H1 (cell line): ENCODE results near the gene UGT1A6.

ENCODE experiments used
- BRCA1 ChIP-seq: IDR thresholded peaks from 2 replicates; pipeline ENCODE4 v1.6.1; 2012; ENCODE audit warnings: low read depth, low read length, improper control_type of control experiment
- CTCF ChIP-seq, 3 experiments: IDR thresholded peaks; 1 replicate in 2 of 3; 2 replicates in 1 of 3; pipeline versions ENCODE4 v1.5.1 to v1.6.1; 2011; ENCODE audit warnings: low read length in 3 of 3, mild to moderate bottlenecking in 3 of 3, inconsistent platforms in 2 of 3, low read depth in 1 of 3, moderate library complexity in 1 of 3; ENCODE audit not compliant: insufficient read depth in 1 of 3; ENCODE audit errors: control extremely low read depth in 1 of 3
- POLR2A ChIP-seq, 2 experiments: IDR thresholded peaks; 1 replicate in 1 of 2; 2 replicates in 1 of 2; pipeline ENCODE4 v1.6.1; 2011; ENCODE audit warnings: low read depth in 2 of 2, low read length in 2 of 2, mild to moderate bottlenecking in 2 of 2; ENCODE audit errors: control extremely low read depth in 1 of 2
- POLR2AphosphoS5 ChIP-seq: IDR thresholded peaks from 2 replicates; pipeline ENCODE4 v1.6.1; 2011; ENCODE audit warnings: low read depth, low read length
- RAD21 ChIP-seq, 2 experiments: IDR thresholded peaks in 1 of 2; conservative IDR thresholded peaks in 1 of 2; 2 replicates each; pipeline ENCODE4 v1.6.1; 2011; ENCODE audit warnings: low read depth in 2 of 2, low read length in 2 of 2, improper control_type of control experiment in 1 of 2, inconsistent platforms in 1 of 2, mild to moderate bottlenecking in 1 of 2, moderate library complexity in 1 of 2
- TEAD4 ChIP-seq: IDR thresholded peaks from 2 replicates; pipeline ENCODE4 v1.6.1; 2012; ENCODE audit warnings: low read depth, low read length, inconsistent platforms, mixed read lengths
- YY1 ChIP-seq: IDR thresholded peaks from 2 replicates; pipeline ENCODE4 v1.6.1; 2011; ENCODE audit warnings: low read depth, mild to moderate bottlenecking, low read length
- ZNF274 ChIP-seq: IDR thresholded peaks from 2 replicates; pipeline ENCODE4 v1.7.0; 2012; ENCODE audit warnings: low read length, borderline replicate concordance; ENCODE audit errors: extremely low read depth

GRCh38 chr2:233758141-233758540 is 65.5 kb downstream of the UGT1A6 start:
- TF ChIP-seq RAD21 (IDR thresholded peaks at IDR 0.05 in 1 of 2, conservative IDR thresholded peaks at IDR 0.05 in 1 of 2; ENCODE audit: low read depth in 2 of 2, low read length in 2 of 2) (no peak), POLR2A (IDR thresholded peaks at IDR 0.05; ENCODE audit: control extremely low read depth in 1 of 2, low read depth in 2 of 2, low read length in 2 of 2) (no peak), POLR2AphosphoS5 (no peak), CTCF (IDR thresholded peaks at IDR 0.05; ENCODE audit: control extremely low read depth in 1 of 3, insufficient read depth in 1 of 3, low read depth in 1 of 3, low read length in 3 of 3) (no peak), ZNF274 (no peak), TEAD4 (no peak), YY1 (no peak), BRCA1 (no peak)
